Stimulated activated CD8-positive, alpha-beta memory T cell treated with anti-CD3 and anti-CD28 coated beads, Interleukin-12 subunit alpha, Interleukin-12 subunit beta, amount 100 ng/mL, for 1 hour (primary cell): Measurements from ENCODE around the gene NOP14.
A peak's percentile ranks its signal among the peaks of the same experiment; 100 is the strongest.
"Not testable (repeated sequence)": the region's sequence is repeated elsewhere in the genome, so short reads cannot be mapped to it uniquely, and the experiment has no call there.

ENCODE experiments used
- DNase-seq: peaks from one replicate; pipeline ENCODE4 v3.0.0-alpha.2; 2020; ENCODE audit warnings: low read depth

NOP14 gene

GRCh38 chr4:2942532-2943363 is 20.5 kb downstream of the NOP14 start:
- DNase-seq, result no peak

- DNase-seq, result no peak
Measured at GRCh38 chr4:2942037-2942531, 21.1 kb downstream of the NOP14 start.

- DNase-seq, result no peak
Measured at GRCh38 chr4:2941138-2942036, 21.8 kb downstream of the NOP14 start.

GRCh38 chr4:2940267-2941137 is 22.7 kb downstream of the NOP14 start:
- DNase-seq, result no peak

GRCh38 chr4:2939383-2940243 is 23.6 kb downstream of the NOP14 start:
- no peak for DNase-seq

GRCh38 chr4:2938906-2939305 is 24.3 kb downstream of the NOP14 start:
- DNase-seq, result no peak

- not testable (repeated sequence) for DNase-seq
Measured at GRCh38 chr4:2938411-2938810, 24.8 kb downstream of the NOP14 start.

- DNase-seq, result no peak
Measured at GRCh38 chr4:2937986-2938385, 25.2 kb downstream of the NOP14 start.

GRCh38 chr4:2937146-2937857 is 25.9 kb downstream of the NOP14 start:
- no peak for DNase-seq

GRCh38 chr4:2936773-2937145 is 26.4 kb downstream of the NOP14 start:
- DNase-seq, result no peak

- DNase-seq, result no peak
Measured at GRCh38 chr4:2935762-2936743, 27.2 kb downstream of the NOP14 start.

- peak; percentile 96 for DNase-seq
Measured at GRCh38 chr4:2934813-2935761, 28.1 kb downstream of the NOP14 start.

GRCh38 chr4:2934077-2934812 is 29.0 kb downstream of the NOP14 start:
- DNase-seq, result no peak

- no peak for DNase-seq
Measured at GRCh38 chr4:2933566-2934076, 29.6 kb downstream of the NOP14 start.

GRCh38 chr4:2932951-2933565 is 30.1 kb downstream of the NOP14 start:
- DNase-seq, result no peak

GRCh38 chr4:2932321-2932950 is 30.8 kb downstream of the NOP14 start:
- no peak for DNase-seq
